ENCODE measurements around the gene TCF19. TPM values are rescaled to one million over a fixed set of nuclear protein-coding genes. Genes with fewer than 3 reads are reported as not detected.
"Not testable (repeated sequence)": the region's sequence is repeated elsewhere in the genome, so short reads cannot be mapped to it uniquely, and the experiment has no call there.

The TCF19 gene
- polyA plus RNA-seq, 1 donor from 2014 or later = 3.6 TPM

- Histone ChIP-seq H3K9me3 (ENCODE audit: low read length) (no peaks in the 10 kb centered on the region), H3K27ac (ENCODE audit: low read length) (no peak overlapping the region), H3K36me3 (ENCODE audit: insufficient read depth, low read length) (no peaks in the 10 kb centered on the region), H3K9me2 (ENCODE audit: insufficient read depth, low read length) (no peaks in the 10 kb centered on the region), H3K4me3 (ENCODE audit: low read length) (no peak overlapping the region), H3K27me3 (ENCODE audit: insufficient read depth, low read depth, low read length) (no peaks in the 10 kb centered on the region), H4K20me1 (ENCODE audit: insufficient read depth) (no peaks in the 10 kb centered on the region), H2AFZ (ENCODE audit: low read depth, low read length) (no peak overlapping the region), H3K79me2 (replicated peaks; ENCODE audit: insufficient read depth, low read length) (no peaks in the 10 kb centered on the region), H3K9ac (ENCODE audit: low read length) (no peak overlapping the region), H3K4me2 (ENCODE audit: low read length) (no peak overlapping the region), H3F3A (ENCODE audit: insufficient read depth, low read length, poor library complexity, severe bottlenecking) (no peaks in the 10 kb centered on the region)
- TF ChIP-seq TAF1 (IDR thresholded peaks at IDR 0.05; ENCODE audit: low read depth) = no peak
Measured at GRCh38 chr6:31179896-31180295, 21.5 kb downstream of the TCF19 start.

DNA sequence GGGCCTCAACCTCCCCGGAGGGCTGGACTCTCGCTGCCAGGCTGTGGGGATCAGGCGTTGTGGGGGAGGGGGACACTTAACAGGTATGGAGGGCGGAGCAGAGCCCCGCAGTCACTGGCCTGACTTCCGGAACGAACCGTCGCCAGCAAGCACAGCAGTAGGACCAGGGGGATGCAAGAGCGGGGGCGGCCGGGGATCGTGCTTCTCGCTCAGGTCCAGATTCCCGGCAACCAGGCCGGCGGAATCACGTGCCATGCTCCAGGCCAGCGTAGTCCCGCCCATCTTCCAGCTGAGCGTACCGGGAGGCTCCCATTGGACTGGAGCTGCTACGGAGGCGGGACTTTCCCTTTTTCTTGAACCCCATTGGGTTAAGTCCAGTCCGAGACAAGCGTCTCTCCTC, 22.1 kb downstream of the TCF19 start:
- no peak overlapping the region for H3K27ac ChIP-seq (ENCODE audit: low read length)
- no peak overlapping the region for H3K4me3 ChIP-seq (ENCODE audit: low read length)

DNA sequence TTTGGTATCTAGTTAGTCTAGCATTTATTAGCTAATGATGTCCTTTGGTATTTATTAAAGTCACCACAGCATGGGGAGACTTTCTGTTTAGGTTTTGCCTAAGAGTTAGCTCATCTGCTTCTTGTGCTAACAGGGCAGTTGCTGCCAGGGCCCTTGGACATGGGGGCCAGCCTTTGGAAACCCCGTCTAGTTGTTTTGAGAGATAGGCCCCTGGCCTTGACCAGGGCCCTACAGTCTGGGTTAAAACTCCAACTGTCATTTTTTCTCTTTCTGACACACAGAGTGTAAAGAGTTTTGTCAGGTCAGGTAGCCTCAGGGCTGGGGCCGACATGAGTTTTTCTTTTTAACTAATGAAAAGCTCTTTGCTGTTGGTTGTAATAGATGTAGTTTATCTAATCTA, 24.9 kb downstream of the TCF19 start:
- not testable (repeated sequence) for H3K4me3 ChIP-seq (ENCODE audit: low read length); H3K79me2 ChIP-seq (replicated peaks; ENCODE audit: insufficient read depth, low read length); H3K27ac ChIP-seq (ENCODE audit: low read length)

More for the DNA sequence above, 22.1 kb downstream of the TCF19 start:
- Histone ChIP-seq H3K79me2 (replicated peaks; ENCODE audit: insufficient read depth, low read length) (no peaks in the 10 kb centered on the region), H3K4me2 (ENCODE audit: low read length) (no peak overlapping the region), H3K9me2 (ENCODE audit: insufficient read depth, low read length) (no peaks in the 10 kb centered on the region), H3F3A (ENCODE audit: insufficient read depth, low read length, poor library complexity, severe bottlenecking) (no peaks in the 10 kb centered on the region), H4K20me1 (ENCODE audit: insufficient read depth) (no peaks in the 10 kb centered on the region), H3K9me3 (ENCODE audit: low read length) (no peaks in the 10 kb centered on the region), H3K36me3 (ENCODE audit: insufficient read depth, low read length) (no peaks in the 10 kb centered on the region), H2AFZ (ENCODE audit: low read depth, low read length) (no peak overlapping the region), H3K27me3 (ENCODE audit: insufficient read depth, low read depth, low read length) (no peaks in the 10 kb centered on the region), H3K9ac (ENCODE audit: low read length) (no peak overlapping the region)
- TF ChIP-seq EZH2 (IDR thresholded peaks at IDR 0.05; ENCODE audit: borderline replicate concordance, insufficient read depth, low read length, poor library complexity, severe bottlenecking) = no peak
- TF ChIP-seq SMC3 (conservative IDR thresholded peaks at IDR 0.05; ENCODE audit: poor library complexity) = no peak
- TF ChIP-seq CTCF (IDR thresholded peaks at IDR 0.05; ENCODE audit: poor library complexity, severe bottlenecking) = no peak
- TF ChIP-seq EP300 (conservative IDR thresholded peaks at IDR 0.05; ENCODE audit: poor library complexity, severe bottlenecking) = no peak

GRCh38 chr6:31183859-31184258, 25.5 kb downstream of the TCF19 start:
- H3K27me3 ChIP-seq (ENCODE audit: insufficient read depth, low read depth, low read length); H3K9me3 ChIP-seq (ENCODE audit: low read length); H2AFZ ChIP-seq (ENCODE audit: low read depth, low read length); H3K27ac ChIP-seq (ENCODE audit: low read length); H3K4me3 ChIP-seq (ENCODE audit: low read length); H3K4me2 ChIP-seq (ENCODE audit: low read length); H3K9me2 ChIP-seq (ENCODE audit: insufficient read depth, low read length); H3K36me3 ChIP-seq (ENCODE audit: insufficient read depth, low read length); H3F3A ChIP-seq (ENCODE audit: insufficient read depth, low read length, poor library complexity, severe bottlenecking); H4K20me1 ChIP-seq (ENCODE audit: insufficient read depth); H3K79me2 ChIP-seq (replicated peaks; ENCODE audit: insufficient read depth, low read length); H3K9ac ChIP-seq (ENCODE audit: low read length): not testable (repeated sequence)

More for the DNA sequence above, 24.9 kb downstream of the TCF19 start:
- H3K36me3 ChIP-seq (ENCODE audit: insufficient read depth, low read length); H4K20me1 ChIP-seq (ENCODE audit: insufficient read depth); H2AFZ ChIP-seq (ENCODE audit: low read depth, low read length); H3K4me2 ChIP-seq (ENCODE audit: low read length); H3K9me3 ChIP-seq (ENCODE audit: low read length); H3F3A ChIP-seq (ENCODE audit: insufficient read depth, low read length, poor library complexity, severe bottlenecking); H3K9ac ChIP-seq (ENCODE audit: low read length); H3K27me3 ChIP-seq (ENCODE audit: insufficient read depth, low read depth, low read length); H3K9me2 ChIP-seq (ENCODE audit: insufficient read depth, low read length): not testable (repeated sequence)

GRCh38 chr6:31185695-31186051, 27.3 kb downstream of the TCF19 start:
- H3K9me2 ChIP-seq (ENCODE audit: insufficient read depth, low read length); H3K27ac ChIP-seq (ENCODE audit: low read length); H3K36me3 ChIP-seq (ENCODE audit: insufficient read depth, low read length); H3K4me3 ChIP-seq (ENCODE audit: low read length); H3K9me3 ChIP-seq (ENCODE audit: low read length); H2AFZ ChIP-seq (ENCODE audit: low read depth, low read length); H4K20me1 ChIP-seq (ENCODE audit: insufficient read depth); H3K79me2 ChIP-seq (replicated peaks; ENCODE audit: insufficient read depth, low read length); H3K9ac ChIP-seq (ENCODE audit: low read length); H3K27me3 ChIP-seq (ENCODE audit: insufficient read depth, low read depth, low read length); H3F3A ChIP-seq (ENCODE audit: insufficient read depth, low read length, poor library complexity, severe bottlenecking); H3K4me2 ChIP-seq (ENCODE audit: low read length): not testable (repeated sequence)
